LNCaP clone FGC (cell line): ENCODE results near the gene RASEF.

Source experiments
- DNase-seq: peaks from one replicate; pipeline ENCODE4 v3.0.0-alpha.2; 2011; ENCODE audit warnings: low read depth
- H3K4me3 ChIP-seq: 2 replicates; pipeline ENCODE4 v1.5.1; 2011; ENCODE audit warnings: mild to moderate bottlenecking, low read depth, low read length, control low read depth
- TF ChIP-seq, protein P1 (sequence below): IDR thresholded peaks from 2 replicates; pipeline ENCODE4 v1.5.1; 2012; ENCODE audit warnings: mild to moderate bottlenecking; ENCODE audit not compliant: control insufficient read depth, insufficient read depth; ENCODE audit errors: extremely low read depth

RASEF gene

DNA sequence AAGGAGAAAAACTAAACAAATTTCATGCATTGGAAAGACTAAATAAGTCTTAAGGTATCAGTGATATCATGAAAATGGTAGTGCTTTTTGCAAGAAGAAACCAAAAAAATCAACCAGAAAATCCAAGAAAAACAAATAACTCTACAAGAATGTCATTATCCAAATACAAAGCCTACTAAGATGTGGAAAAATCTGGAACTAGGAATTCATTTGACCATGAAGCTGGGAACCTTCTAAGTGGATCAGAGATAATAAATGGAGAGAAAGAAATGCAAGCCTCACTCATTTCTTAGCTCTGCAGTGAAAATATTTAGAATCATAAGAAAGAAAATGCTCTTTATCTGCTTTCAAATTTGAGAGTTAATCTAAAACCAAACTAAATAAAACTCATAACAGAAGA is 51.3 kb downstream of the RASEF start:
- DNase-seq, result no peak
- H3K4me3 ChIP-seq, result no peak overlapping the region
- TF ChIP-seq, protein P1, sequence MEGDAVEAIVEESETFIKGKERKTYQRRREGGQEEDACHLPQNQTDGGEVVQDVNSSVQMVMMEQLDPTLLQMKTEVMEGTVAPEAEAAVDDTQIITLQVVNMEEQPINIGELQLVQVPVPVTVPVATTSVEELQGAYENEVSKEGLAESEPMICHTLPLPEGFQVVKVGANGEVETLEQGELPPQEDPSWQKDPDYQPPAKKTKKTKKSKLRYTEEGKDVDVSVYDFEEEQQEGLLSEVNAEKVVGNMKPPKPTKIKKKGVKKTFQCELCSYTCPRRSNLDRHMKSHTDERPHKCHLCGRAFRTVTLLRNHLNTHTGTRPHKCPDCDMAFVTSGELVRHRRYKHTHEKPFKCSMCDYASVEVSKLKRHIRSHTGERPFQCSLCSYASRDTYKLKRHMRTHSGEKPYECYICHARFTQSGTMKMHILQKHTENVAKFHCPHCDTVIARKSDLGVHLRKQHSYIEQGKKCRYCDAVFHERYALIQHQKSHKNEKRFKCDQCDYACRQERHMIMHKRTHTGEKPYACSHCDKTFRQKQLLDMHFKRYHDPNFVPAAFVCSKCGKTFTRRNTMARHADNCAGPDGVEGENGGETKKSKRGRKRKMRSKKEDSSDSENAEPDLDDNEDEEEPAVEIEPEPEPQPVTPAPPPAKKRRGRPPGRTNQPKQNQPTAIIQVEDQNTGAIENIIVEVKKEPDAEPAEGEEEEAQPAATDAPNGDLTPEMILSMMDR, result no peak

DNA sequence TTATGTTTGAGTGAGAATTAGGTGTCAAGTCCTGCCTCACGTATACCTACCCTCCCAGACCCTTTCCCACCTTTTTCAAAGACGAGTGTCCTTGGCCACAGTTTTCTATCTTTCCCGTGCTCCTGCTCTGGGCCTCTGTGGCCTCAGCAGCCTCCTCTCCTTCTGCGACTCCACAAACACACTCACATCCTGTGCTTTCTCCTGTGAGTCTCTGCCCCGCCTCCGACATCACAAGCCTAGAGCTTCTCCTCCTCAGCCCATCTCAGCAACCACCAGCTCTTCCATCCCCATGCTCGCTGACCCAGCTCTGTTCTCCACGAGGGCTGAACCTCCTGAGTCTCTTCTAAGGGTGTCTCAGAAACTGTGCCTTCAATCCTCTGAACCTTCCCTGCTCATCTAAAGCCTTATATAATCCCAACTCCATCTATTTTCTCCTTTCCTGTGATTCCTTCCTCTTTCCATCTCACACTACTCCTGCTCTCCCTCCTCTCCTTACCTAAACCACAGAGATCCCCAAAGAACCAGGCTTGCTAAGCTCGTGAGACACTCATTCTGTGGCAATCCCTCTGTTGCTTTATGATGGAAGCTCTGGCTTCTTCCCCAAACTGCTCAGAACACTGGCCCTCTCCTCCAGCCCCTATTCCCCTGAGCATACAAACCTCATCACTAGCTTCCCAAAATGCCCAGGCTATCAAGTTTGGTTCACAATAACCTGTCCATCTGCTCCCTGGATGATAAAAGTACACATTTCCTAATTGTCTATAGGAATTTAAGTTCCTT is 55.2 kb downstream of the RASEF start:
- no peak for DNase-seq
- H3K4me3 ChIP-seq, result no peak overlapping the region
- TF ChIP-seq, protein P1, result no peak

DNA sequence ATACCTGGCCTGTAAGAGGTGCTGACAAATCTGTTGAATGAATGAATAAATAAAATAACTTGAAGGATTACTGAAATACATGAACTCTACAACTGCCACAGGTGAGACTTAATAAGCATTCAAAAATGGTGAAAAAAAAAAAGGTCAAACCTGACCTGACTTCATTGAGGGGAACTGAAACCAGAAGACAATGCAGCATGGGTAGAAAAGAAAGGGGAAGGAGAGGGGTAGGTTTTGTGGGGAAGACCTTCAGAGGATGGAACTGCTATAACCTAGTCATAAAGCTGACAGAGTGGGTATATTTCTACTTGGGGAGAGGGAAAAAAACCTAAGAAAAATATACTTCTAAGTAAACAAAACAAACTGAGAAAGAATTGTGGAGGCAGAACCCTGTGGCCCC is 56.6 kb downstream of the RASEF start:
- TF ChIP-seq, protein P1, result no peak
- DNase-seq, result no peak
- H3K4me3 ChIP-seq, result no peak overlapping the region

DNA sequence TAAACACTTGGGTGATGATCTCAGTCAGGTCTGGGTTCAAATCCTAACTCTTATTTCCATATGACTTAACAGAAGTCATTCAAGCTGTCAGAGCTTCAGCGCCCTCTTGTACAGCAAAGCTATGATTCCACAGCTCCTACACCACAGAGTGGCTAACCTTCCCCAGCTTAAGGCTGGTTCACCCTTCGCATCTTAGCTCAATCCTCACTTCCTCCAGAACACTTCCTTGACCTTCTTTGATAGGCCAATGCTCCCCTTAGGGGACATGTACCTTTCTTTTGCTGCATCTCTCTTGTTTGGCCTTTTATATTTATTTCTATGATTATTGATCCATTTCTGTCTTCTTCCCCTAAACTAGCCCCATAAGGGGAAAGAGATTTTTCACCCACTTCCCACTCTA is 57.0 kb downstream of the RASEF start:
- TF ChIP-seq, protein P1, result no peak
- H3K4me3 ChIP-seq, result no peak overlapping the region
- no peak for DNase-seq

DNA sequence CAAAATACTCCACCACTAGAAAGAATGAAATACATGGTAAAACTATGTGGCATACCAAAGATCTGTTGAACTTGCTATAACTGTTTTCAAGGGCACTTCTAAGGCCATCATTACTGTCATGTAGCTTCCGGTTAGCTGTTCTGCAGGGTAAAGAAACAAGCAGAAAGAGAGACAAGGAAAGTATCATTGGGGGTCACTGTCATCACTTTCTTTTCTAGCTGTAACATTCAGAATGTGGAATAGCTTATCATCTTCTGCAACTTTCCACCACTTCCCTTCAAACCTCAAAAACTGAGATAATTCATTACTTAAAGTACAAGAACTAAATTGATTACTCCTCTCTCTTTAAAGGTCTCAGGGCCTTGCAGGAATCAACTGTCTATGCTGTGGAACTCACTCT is 57.6 kb downstream of the RASEF start:
- TF ChIP-seq, protein P1, result no peak
- H3K4me3 ChIP-seq, result no peak overlapping the region
- no peak for DNase-seq

DNA sequence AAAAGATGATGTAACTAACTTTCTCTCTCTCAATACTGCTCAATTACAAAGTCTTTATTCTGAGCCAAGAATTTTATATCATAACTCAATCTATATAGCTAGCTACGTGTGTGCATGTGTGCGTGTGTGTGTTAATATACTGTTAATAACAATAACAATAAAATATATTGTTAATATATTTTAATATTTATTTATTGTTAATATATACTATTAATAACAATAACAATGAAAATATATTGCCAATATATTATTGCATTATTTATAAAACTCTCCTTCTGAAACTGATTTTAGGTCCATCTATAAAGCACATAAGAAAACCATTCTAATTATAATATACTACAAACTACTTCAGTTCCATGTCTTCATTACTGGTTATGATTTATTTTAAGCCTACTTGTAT is 60.6 kb downstream of the RASEF start:
- no peak overlapping the region for H3K4me3 ChIP-seq
- DNase-seq, result no peak
- TF ChIP-seq, protein P1, result no peak

DNA sequence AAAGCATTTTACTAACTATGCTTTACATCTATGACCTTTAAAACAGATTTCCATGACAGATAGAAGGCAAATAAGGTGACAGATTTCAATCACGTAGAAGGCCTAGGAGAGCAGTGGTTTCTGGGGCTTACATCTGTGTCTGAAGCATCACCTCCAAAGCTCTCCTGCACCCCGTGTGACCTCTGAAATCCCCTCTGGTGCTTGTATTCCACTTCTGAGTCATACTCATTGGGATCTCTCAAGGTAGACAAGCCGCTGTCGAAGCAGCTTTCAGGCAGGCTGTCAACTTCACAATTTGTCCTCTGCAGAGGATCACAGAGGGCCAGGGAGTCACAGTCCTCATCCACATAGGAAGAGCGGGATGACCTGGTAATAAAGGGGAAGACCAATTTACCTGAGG is 62.2 kb downstream of the RASEF start:
- H3K4me3 ChIP-seq, result no peak overlapping the region
- TF ChIP-seq, protein P1, result no peak
- DNase-seq, result no peak
